GM19397 (cell line): ENCODE data around the gene CNTD1.
A peak's percentile ranks its signal among the peaks of the same experiment; 100 is the strongest.
"Not testable (repeated sequence)": the region's sequence is repeated elsewhere in the genome, so short reads cannot be mapped to it uniquely, and the experiment has no call there.

ENCODE experiments used
- ATAC-seq: cut with Tn5 transposase; IDR thresholded peaks from one replicate; pipeline ENCODE4 v1.9.1; 2021; ENCODE audit warnings: mild to moderate bottlenecking, moderate library complexity; ENCODE audit not compliant: unreplicated experiment

Gene CNTD1, protein sequence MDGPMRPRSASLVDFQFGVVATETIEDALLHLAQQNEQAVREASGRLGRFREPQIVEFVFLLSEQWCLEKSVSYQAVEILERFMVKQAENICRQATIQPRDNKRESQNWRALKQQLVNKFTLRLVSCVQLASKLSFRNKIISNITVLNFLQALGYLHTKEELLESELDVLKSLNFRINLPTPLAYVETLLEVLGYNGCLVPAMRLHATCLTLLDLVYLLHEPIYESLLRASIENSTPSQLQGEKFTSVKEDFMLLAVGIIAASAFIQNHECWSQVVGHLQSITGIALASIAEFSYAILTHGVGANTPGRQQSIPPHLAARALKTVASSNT

DNA sequence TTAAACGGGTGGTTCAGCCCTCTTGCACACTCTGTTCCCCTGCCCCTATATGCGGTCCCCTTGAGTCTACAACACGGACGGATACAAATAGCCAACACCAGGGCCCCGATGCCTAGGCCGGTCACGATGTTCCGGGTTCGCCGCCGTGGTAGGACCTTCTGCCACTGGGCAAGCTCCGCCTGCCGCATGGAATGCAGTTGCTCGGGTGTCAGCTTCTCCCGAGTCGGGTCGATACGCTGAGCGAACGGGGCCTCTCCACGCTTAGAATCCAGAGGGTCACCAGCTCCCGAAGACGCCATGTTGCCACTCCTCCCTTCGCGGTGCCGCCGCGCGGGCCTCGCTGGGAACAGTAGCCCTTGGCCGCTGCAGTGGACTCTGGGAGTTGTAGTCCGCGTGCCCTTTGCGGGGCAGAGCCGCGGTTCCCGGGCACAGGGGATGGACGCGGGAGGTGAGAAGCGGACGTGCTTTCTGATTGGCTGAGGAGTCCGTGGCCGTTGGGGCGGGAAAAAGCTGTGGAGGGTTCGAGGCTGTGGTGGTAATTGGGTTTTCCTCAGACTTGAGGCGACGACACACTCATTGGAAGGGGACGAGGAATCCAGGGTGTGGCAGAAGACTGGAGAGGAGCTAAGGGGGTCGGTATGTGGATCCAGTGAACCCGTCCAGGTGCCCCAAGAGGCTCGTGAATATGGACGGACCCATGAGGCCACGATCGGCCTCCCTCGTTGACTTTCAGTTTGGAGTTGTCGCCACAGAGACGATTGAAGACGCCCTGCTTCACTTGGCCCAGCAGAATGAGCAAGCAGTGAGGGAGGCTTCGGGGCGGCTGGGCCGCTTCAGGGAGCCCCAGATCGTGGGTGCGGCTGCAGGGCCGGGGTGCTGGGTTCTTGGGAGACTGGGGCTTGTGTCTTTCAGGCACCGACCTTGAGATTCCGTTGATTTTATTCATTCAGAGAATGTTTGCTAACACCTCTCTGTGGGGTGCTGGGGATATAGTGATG is at the start of gene CNTD1, which contains the start of gene COA3:
TSS of gene CNTD1 (plus strand) at position 479 of the 998 bp plus-strand sequence. CDS start at position 686, 207 bp downstream.
TSS of gene COA3 (minus strand) at position 322 of the 998 bp plus-strand sequence. CDS start at position 299, 23 bp downstream.
- peak; percentile 80 for ATAC-seq

GRCh38 chr17:42748908-42749798 is 49.5 kb upstream of the CNTD1 start:
- no peak for ATAC-seq

DNA sequence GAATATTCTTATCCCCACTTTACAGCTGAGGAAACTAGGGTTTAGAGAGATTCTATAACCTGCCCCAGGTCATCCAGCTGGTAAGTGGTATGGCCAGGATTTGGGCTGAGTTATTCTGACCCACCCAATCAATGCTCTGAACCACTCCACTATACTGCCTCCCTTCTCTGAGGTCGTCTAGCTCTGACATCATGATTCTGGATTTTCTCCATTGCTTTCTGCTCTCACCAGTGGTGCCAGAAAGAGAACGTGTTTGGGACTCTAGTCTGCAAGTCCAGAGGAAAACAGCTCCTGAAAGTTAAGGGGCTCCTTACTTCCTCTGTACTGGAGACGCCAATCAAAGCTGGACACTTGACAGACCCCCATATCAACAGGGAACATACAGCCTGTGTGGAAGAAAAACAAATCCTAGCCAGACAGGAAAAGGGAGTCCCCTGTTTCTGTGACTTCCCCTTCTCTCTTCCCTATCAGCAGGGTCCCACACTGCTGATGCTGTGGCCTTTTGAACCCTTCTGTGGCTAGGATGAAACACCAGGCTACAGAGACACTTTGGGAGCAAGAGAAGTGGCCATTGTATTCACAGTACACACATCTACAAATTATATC is 47.8 kb upstream of the CNTD1 start:
- ATAC-seq, result no peak

DNA sequence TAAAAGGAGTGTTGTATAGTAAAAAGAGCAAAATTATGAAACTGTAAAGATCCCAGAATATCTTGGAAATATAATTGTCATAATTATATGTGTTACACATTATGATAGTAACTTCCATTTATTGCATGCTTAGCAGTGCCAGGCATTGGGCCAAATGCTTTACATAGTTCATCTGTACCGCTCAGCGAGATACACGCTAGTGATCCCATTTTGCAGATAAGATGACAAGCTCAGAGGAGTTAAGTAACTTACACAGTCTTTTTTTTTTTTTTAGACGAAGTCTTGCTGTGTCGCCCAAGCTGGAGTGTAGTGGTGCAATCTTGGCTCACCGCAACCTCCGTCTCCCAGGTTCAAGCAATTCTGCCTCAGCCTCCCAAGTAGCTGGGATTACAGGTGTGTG is 47.0 kb upstream of the CNTD1 start:
- ATAC-seq, result no peak

DNA sequence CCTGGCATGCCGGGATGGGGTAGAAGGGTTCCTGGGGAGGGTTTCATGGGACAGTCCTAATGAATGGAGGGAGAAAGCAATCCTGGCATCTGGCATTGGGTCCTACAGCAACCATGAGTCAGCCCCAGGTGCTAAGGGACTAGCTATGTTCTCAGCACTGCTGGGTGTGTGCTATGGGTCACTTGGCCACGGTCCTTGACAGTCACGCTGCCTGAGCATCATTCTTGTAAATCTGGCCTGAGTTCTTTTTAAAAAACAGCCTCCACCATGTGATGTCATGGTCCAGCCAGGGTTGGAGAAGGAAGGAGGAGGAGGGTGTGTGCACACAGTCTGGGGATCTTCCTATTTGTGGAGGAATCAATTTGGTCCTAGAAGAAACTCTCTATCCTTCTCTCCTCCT is 43.9 kb upstream of the CNTD1 start:
- no peak for ATAC-seq

DNA sequence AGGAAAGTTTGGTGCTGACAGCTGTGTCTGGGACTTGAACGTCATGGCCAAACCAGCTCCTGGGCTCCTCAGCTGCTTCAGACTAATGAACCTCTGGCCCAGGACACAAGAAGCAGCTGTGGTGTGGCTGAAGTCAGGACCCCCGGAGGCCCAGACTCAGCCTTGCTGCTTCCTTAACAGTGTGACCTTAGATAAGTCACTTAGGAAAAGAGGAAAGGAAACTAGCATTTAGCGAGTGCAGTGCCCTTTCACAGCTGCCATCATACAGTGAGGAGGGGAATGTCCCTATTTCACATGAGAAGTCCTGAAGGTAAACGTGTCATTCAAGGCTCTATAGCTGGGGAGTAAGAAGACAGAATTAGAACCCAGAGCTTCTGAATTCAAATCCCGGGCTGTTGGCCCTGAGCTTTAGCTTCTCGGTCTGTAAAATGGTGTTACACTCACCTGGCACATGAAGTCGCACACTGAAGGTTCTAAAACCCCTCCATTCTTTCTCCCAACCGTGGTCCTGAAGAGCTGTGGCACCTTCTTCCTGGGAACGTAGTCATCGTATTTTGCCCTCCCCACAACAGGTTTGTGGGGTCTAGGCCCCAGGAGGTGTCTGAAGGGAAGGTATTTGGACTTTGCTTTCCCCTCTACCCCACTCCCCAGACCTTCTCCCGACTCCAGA is 38.5 kb upstream of the CNTD1 start:
- no peak for ATAC-seq

GRCh38 chr17:42760652-42761581 is 37.7 kb upstream of the CNTD1 start, which contains the start of gene RAMP2:
Gene RAMP2, plus strand, starts transcription at chr17:42761227. Its CDS starts 35 bp downstream, at chr17:42761262.
- ATAC-seq, result no peak

DNA sequence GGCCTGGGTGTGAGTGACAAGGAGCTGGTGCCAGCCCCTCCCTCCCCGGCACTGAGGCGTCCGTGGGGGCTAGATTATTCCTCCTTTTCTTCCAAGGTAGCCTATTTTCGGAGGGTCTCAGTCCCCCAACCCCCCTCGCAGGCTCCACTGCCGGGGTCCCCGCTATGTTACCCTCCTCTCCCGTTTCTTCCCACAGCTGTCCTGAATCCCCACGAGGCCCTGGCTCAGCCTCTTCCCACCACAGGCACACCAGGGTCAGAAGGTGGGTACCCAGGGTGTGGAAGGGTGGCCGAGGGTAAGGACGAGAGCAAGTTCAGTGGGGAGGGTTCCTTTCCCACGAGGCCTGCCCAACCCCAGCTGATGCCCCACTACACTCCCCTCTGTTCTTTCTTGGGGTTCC is 37.0 kb upstream of the CNTD1 start:
- no peak for ATAC-seq

- ATAC-seq, result no peak
Measured at GRCh38 chr17:42766124-42766523, 32.5 kb upstream of the CNTD1 start.

GRCh38 chr17:42767512-42767911 is 31.1 kb upstream of the CNTD1 start:
- ATAC-seq, result no peak

DNA sequence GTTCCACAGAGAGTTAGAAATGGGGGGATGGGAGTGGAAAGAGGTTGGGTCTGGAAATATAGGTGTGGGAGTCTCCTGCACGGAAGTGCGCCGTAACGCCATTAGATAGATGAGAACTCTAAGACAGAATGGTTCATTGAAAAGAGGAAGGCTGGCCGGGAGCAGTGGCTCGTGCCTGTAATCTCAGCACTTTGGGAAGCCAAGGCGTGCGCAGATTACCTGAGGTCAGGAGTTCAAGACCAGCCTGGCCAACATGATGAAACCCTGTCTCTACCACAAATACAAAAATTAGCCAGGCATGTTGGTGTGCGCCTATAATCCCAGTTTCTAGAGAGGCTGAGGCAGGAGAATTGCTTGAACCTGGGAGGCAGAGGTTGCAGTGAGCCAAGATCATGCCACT is 30.7 kb upstream of the CNTD1 start:
- not testable (repeated sequence) for ATAC-seq

GRCh38 chr17:42769964-42770363 is 28.7 kb upstream of the CNTD1 start:
- ATAC-seq, result not testable (repeated sequence)

GRCh38 chr17:42772945-42773289 is 25.7 kb upstream of the CNTD1 start:
- no peak for ATAC-seq

DNA sequence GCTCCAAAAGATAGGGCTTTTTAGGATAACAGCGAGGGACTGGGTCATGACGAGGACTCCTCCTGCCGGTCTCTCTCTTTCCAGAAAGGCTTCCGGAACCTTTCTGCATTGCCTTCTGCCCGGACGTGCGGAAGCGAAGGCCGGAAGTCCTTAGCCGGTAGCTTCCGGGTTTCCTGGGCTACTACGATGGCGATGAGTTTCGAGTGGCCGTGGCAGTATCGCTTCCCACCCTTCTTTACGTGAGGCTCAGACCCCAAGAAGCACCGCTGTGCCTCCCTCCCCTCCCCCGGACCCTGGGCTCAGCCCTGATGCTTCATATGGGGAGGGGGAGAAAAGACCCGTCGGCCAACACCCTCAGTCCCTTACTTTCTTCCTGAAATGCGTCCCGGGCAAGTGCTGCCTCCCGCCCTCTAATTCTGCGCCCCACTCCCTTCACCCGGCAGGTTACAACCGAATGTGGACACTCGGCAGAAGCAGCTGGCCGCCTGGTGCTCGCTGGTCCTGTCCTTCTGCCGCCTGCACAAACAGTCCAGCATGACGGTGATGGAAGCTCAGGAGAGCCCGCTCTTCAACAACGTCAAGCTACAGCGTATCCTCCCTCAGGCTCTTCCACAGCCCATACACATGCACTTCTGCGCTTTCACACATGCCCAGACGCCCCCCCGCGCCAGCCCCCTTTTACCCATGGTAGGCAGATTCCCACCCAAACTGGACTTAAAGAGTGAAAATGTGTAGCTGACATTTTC is 25.2 kb upstream of the CNTD1 start, which contains the start of gene VPS25:
TSS of gene VPS25 (plus strand) at position 160 of the 746 bp plus-strand sequence. CDS start at position 187, 27 bp downstream.
- ATAC-seq, result no peak

GRCh38 chr17:42774066-42774745 is 24.5 kb upstream of the CNTD1 start:
- ATAC-seq, result no peak

- no peak for ATAC-seq
Measured at GRCh38 chr17:42775534-42776098, 23.0 kb upstream of the CNTD1 start.

GRCh38 chr17:42778570-42778969 is 20.1 kb upstream of the CNTD1 start:
- no peak for ATAC-seq
